Activated T-helper 1 cell treated with anti-CD3 and anti-CD28 coated beads, Interleukin-12 subunit alpha, Interleukin-12 subunit beta, Interleukin-2, Interleukin-4 antibody, amounts not matched to agents 30 ng/mL and 10 ng/mL and 1 ng/mL, durations not matched to agents 14 hours and 24 hours and 36 hours (primary cell): ENCODE measurements around the gene LILRA2. TPM values are rescaled to one million over a fixed set of nuclear protein-coding genes. Genes with fewer than 3 reads are reported as not detected.
"Not testable (repeated sequence)": the region's sequence is repeated elsewhere in the genome, so short reads cannot be mapped to it uniquely, and the experiment has no call there.

ENCODE experiments used
- DNase-seq: peaks from one replicate; pipeline ENCODE4 v3.0.0; 2021; ENCODE audit warnings: low spot score
- H3K27ac Mint-ChIP-seq: one replicate; pipeline ENCODE4 v1.8.0; 2021; ENCODE audit warnings: mild to moderate bottlenecking, mixed read lengths
- H3K27me3 Mint-ChIP-seq: one replicate; pipeline ENCODE4 v1.8.0; 2022; ENCODE audit warnings: mild to moderate bottlenecking, moderate library complexity, mixed read lengths; ENCODE audit not compliant: insufficient read depth
- H3K36me3 Mint-ChIP-seq: one replicate; pipeline ENCODE4 v1.8.0; 2021; ENCODE audit warnings: low read depth, mixed read lengths
- H3K4me1 Mint-ChIP-seq: one replicate; pipeline ENCODE4 v1.8.0; 2021; ENCODE audit warnings: low read depth, mixed read lengths
- H3K4me3 Mint-ChIP-seq: one replicate; pipeline ENCODE4 v1.8.0; 2021; ENCODE audit warnings: mild to moderate bottlenecking, moderate library complexity, mixed read lengths
- H3K9me3 Mint-ChIP-seq: one replicate; pipeline ENCODE4 v1.8.0; 2021; ENCODE audit warnings: mixed read lengths
- intact Hi-C: fragments of 100-400 bp; cut with micrococcal nuclease; formaldehyde crosslinking; loops from one replicate; pipeline ENCODE4 v1.15.1; 2024
- total RNA-seq: library from RNA; stranded (reverse); gene quantifications from 2 replicates; pipeline ENCODE4 v1.2.3, GENCODE V29; 2022

The LILRA2 gene
- total RNA-seq, 1 donor from 2014 or later: not detected

GRCh38 chr19:54624934-54625730 lies 51.5 kb downstream of the LILRA2 start:
- DNase-seq, H3K9me3 Mint-ChIP-seq, H3K4me1 Mint-ChIP-seq, H3K4me3 Mint-ChIP-seq, H3K36me3 Mint-ChIP-seq, H3K27me3 Mint-ChIP-seq, intact Hi-C loops, H3K27ac Mint-ChIP-seq: not testable (repeated sequence)

GRCh38 chr19:54626757-54627156 lies 53.2 kb downstream of the LILRA2 start:
- no peaks in the 10 kb centered on the region for H3K4me1 Mint-ChIP-seq
- H3K9me3 Mint-ChIP-seq: no peaks in the 10 kb centered on the region
- intact Hi-C loops: no loop called here
- DNase-seq: no peak
- H3K27ac Mint-ChIP-seq: no peak overlapping the region
- peaks cover 10% of the 10 kb centered on the region for H3K27me3 Mint-ChIP-seq
- no peaks in the 10 kb centered on the region for H3K36me3 Mint-ChIP-seq
- no peak overlapping the region for H3K4me3 Mint-ChIP-seq

- H3K36me3 Mint-ChIP-seq, H3K9me3 Mint-ChIP-seq, H3K4me3 Mint-ChIP-seq, DNase-seq, H3K4me1 Mint-ChIP-seq, H3K27me3 Mint-ChIP-seq, H3K27ac Mint-ChIP-seq, intact Hi-C loops: not testable (repeated sequence)
These were observed 54.3 kb downstream of the LILRA2 start for GRCh38 chr19:54627912-54628311.

GRCh38 chr19:54630262-54630661 lies 56.7 kb downstream of the LILRA2 start, which contains the start of gene LILRB1:
Gene LILRB1, plus strand, starts transcription at chr19:54630484. Its CDS starts 590 bp downstream, at chr19:54631074.
- H3K36me3 Mint-ChIP-seq, intact Hi-C loops, DNase-seq, H3K27ac Mint-ChIP-seq, H3K9me3 Mint-ChIP-seq, H3K4me1 Mint-ChIP-seq, H3K4me3 Mint-ChIP-seq, H3K27me3 Mint-ChIP-seq: not testable (repeated sequence)

GRCh38 chr19:54630782-54631181 lies 57.2 kb downstream of the LILRA2 start:
- H3K4me1 Mint-ChIP-seq: no peaks in the 10 kb centered on the region
- peaks cover 5% of the 10 kb centered on the region for H3K27me3 Mint-ChIP-seq
- DNase-seq: no peak
- H3K27ac Mint-ChIP-seq: no peak overlapping the region
- H3K4me3 Mint-ChIP-seq: no peak overlapping the region
- H3K36me3 Mint-ChIP-seq: no peaks in the 10 kb centered on the region
- no peaks in the 10 kb centered on the region for H3K9me3 Mint-ChIP-seq
- intact Hi-C loops: no loop called here

- H3K9me3 Mint-ChIP-seq, H3K36me3 Mint-ChIP-seq, intact Hi-C loops, H3K4me3 Mint-ChIP-seq, DNase-seq, H3K27ac Mint-ChIP-seq, H3K27me3 Mint-ChIP-seq, H3K4me1 Mint-ChIP-seq: not testable (repeated sequence)
These were observed 58.1 kb downstream of the LILRA2 start for GRCh38 chr19:54631489-54632337.

- H3K4me1 Mint-ChIP-seq, H3K27me3 Mint-ChIP-seq, H3K36me3 Mint-ChIP-seq, H3K27ac Mint-ChIP-seq, H3K4me3 Mint-ChIP-seq, H3K9me3 Mint-ChIP-seq, DNase-seq, intact Hi-C loops: not testable (repeated sequence)
These were observed 58.9 kb downstream of the LILRA2 start for GRCh38 chr19:54632517-54632916.

- DNase-seq: no peak
- Mint-ChIP-seq H3K4me1 (no peaks in the 10 kb centered on the region), H3K9me3 (no peaks in the 10 kb centered on the region), H3K4me3 (no peak overlapping the region), H3K27ac (no peak overlapping the region), H3K27me3 (peaks cover 3% of the 10 kb centered on the region), H3K36me3 (no peaks in the 10 kb centered on the region)
- intact Hi-C loops: no loop called here
These were observed 59.8 kb downstream of the LILRA2 start for GRCh38 chr19:54633401-54633800.

GRCh38 chr19:54636081-54636480 lies 62.5 kb downstream of the LILRA2 start:
- DNase-seq, H3K4me3 Mint-ChIP-seq, H3K36me3 Mint-ChIP-seq, H3K9me3 Mint-ChIP-seq, H3K27ac Mint-ChIP-seq, intact Hi-C loops, H3K27me3 Mint-ChIP-seq, H3K4me1 Mint-ChIP-seq: not testable (repeated sequence)

GRCh38 chr19:54638683-54639082 lies 65.1 kb downstream of the LILRA2 start:
- Mint-ChIP-seq H3K4me3 (no peak overlapping the region), H3K27ac (no peak overlapping the region), H3K9me3 (no peaks in the 10 kb centered on the region), H3K36me3 (no peaks in the 10 kb centered on the region), H3K27me3 (no peaks in the 10 kb centered on the region), H3K4me1 (no peaks in the 10 kb centered on the region)
- no peak for DNase-seq
- intact Hi-C loops: no loop called here

Other genes starting within 250 kb of the LILRA2 start
- gene LILRA4, start 234.6 kb upstream of the LILRA2 start, total RNA-seq: not detected in 2 replicates
- gene LAIR1, start 208.9 kb upstream of the LILRA2 start, total RNA-seq: 9.2 and 9.4 TPM in 2 replicates
- 0.49 and 0.59 TPM in 2 replicates for gene TTYH1, start 158.3 kb upstream of the LILRA2 start, total RNA-seq
- gene LENG8, start 124.6 kb upstream of the LILRA2 start, total RNA-seq: 192 and 193 TPM in 2 replicates
- gene LENG9, start 110.0 kb upstream of the LILRA2 start, total RNA-seq: 8.4 and 11.5 TPM in 2 replicates
- not detected in 2 replicates for gene CDC42EP5, start 100.5 kb upstream of the LILRA2 start, total RNA-seq
- 45.7 and 49.1 TPM in 2 replicates for gene LAIR2, start 71.0 kb upstream of the LILRA2 start, total RNA-seq
- gene LILRA1, start 19.8 kb downstream of the LILRA2 start, total RNA-seq: not detected in 2 replicates
- not detected in 2 replicates for gene LILRB1, start 56.7 kb downstream of the LILRA2 start, total RNA-seq
- gene LILRB4, start 89.2 kb downstream of the LILRA2 start, total RNA-seq: 0.34 TPM in 1 of 2 replicates, not detected in the other
- gene KIR3DL3, start 150.7 kb downstream of the LILRA2 start, total RNA-seq: not detected in 2 replicates
- not detected in 2 replicates for gene KIR2DL3, start 164.7 kb downstream of the LILRA2 start, total RNA-seq
- not detected in 2 replicates for gene KIR2DL1, start 196.0 kb downstream of the LILRA2 start, total RNA-seq
- 0.13 and 0.27 TPM in 2 replicates for gene KIR2DL4, start 229.8 kb downstream of the LILRA2 start, total RNA-seq
- not detected in 2 replicates for gene KIR3DL1, start 242.7 kb downstream of the LILRA2 start, total RNA-seq